Stomach smooth muscle (tissue), 2 donors: ENCODE measurements around the gene CAPZA1.

ENCODE experiments used
- H3K27ac ChIP-seq: one replicate; pipeline ENCODE4 v1.7.0; 2013; ENCODE audit warnings: mild to moderate bottlenecking, low read length, inconsistent platforms
- H3K27me3 ChIP-seq, 2 donors: one replicate each; pipeline ENCODE4 v1.7.0; 2013; ENCODE audit warnings: low read length in 2 of 2; ENCODE audit not compliant: insufficient read depth in 2 of 2, control insufficient read depth in 1 of 2
- H3K36me3 ChIP-seq, 2 donors: one replicate each; pipeline ENCODE4 v1.7.0; 2013; ENCODE audit warnings: low read length in 2 of 2; ENCODE audit not compliant: control insufficient read depth in 2 of 2, insufficient read depth in 2 of 2
- H3K4me1 ChIP-seq: one replicate; pipeline ENCODE4 v1.7.0; 2013; ENCODE audit warnings: low read length; ENCODE audit not compliant: control insufficient read depth, insufficient read depth
- H3K4me3 ChIP-seq, 2 donors: one replicate each; pipeline ENCODE4 v1.7.0; 2013; ENCODE audit warnings: low read length in 2 of 2
- H3K9ac ChIP-seq, 2 donors: one replicate each; pipeline ENCODE4 v1.7.0; 2013; ENCODE audit warnings: low read length in 2 of 2, mild to moderate bottlenecking in 1 of 2
- H3K9me3 ChIP-seq, 2 donors: one replicate each; pipeline ENCODE4 v1.7.0; 2013; ENCODE audit warnings: low read length in 2 of 2; ENCODE audit not compliant: control insufficient read depth in 2 of 2
- donor health status: healthy.
- donor health status: Pancreatic carcinoma.

Gene CAPZA1

DNA sequence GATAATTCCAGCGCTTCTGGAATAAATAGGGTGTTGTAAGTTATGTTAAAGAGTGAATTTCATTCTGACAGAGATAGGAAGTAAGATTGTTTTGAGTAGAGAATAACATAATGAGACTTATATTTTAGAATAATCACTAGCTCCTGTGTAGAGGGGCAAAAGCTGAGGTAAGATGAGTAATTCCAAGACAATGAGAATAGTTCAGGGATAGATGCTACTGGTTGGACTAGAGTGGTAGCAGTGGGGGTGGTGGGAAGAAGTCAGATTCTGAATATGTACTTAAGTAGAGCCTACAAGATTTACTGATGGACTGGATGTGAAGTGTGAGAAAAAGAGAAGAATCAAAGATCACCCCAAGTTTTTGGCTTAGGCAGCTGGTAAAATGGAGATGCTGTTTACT is 31.6 kb downstream of the CAPZA1 start:
- H3K4me3 ChIP-seq = no peak overlapping the region
- H3K27me3 ChIP-seq = no peaks in the 10 kb centered on the region
- H3K27ac ChIP-seq = no peak overlapping the region
- peaks cover 8% of the 10 kb centered on the region in 2 donors for H3K36me3 ChIP-seq
- H3K9ac ChIP-seq = no peak overlapping the region
- no peaks in the 10 kb centered on the region for H3K9me3 ChIP-seq
- H3K4me1 ChIP-seq = no peaks in the 10 kb centered on the region

DNA sequence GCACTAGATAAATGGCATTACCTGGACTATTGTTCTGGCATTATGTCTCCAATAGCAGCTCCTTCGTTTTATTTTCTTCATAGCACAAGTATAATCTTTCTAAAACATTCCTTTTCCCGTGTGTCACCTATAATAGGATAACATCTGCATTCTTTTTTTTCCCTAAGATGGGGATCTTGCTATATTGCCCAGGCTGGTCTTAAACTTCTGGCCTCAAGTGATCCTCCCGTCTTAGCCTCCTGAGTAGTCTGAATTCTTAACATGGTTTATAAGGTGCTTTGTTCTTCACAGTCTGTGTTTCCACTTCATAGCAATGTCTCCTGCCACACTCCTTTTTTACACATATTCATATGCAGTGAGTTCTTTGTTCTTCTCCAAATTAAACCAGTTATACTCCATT is 46.2 kb downstream of the CAPZA1 start:
- Histone ChIP-seq H3K36me3 (peaks cover 24 to 34% of the 10 kb centered on the region in 2 donors), H3K27ac (no peak overlapping the region), H3K4me3 (no peak overlapping the region), H3K4me1 (no peaks in the 10 kb centered on the region), H3K9me3 (no peaks in the 10 kb centered on the region), H3K27me3 (no peaks in the 10 kb centered on the region), H3K9ac (no peak overlapping the region)

DNA sequence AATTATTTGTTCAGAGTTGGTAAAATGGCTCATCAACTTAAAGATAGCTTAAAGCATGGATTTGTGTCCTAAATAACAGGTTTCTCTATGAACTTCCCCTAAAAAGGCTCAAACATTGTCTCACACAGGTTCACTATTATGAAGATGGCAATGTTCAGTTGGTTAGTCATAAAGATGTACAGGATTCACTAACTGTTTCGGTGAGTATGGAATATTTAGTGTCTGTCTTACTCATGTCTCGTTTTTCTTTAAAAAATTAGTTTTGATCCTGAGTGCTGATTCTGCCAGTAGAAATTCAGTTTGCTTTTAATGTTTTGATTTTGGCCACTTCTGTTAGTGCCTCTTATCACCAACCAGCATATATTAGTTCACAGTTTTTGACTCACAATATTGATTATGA is 47.3 kb downstream of the CAPZA1 start:
- Histone ChIP-seq H3K9me3 (no peaks in the 10 kb centered on the region), H3K4me3 (no peak overlapping the region), H3K4me1 (no peaks in the 10 kb centered on the region), H3K36me3 (peaks cover 19 to 31% of the 10 kb centered on the region in 2 donors), H3K27ac (no peak overlapping the region), H3K27me3 (no peaks in the 10 kb centered on the region), H3K9ac (no peak overlapping the region)

DNA sequence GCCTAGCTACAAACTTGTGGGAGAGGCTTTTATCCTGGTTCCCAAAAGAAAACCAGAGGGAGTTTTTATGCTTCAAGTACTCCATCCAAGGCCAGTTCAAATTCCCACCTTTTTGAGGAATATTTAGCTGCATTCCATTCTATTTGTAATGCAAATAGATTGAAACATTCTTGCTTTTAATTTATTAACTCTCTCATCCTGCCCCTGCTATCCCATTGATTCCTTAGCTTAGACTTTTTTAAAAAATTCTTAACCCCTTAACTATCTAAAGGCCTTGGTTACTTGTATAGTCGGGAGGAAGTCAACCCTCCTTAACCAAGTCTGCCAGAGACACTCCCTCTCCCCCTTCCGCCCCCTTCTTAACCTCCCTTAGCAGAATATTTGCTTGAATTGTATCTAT is 52.4 kb downstream of the CAPZA1 start:
- no peak overlapping the region for H3K9ac ChIP-seq
- peaks cover 13 to 20% of the 10 kb centered on the region in 2 donors for H3K36me3 ChIP-seq
- H3K4me1 ChIP-seq = peaks cover 15% of the 10 kb centered on the region
- no peak overlapping the region for H3K4me3 ChIP-seq
- H3K27ac ChIP-seq = no peak overlapping the region
- no peaks in the 10 kb centered on the region for H3K27me3 ChIP-seq
- H3K9me3 ChIP-seq = no peaks in the 10 kb centered on the region

DNA sequence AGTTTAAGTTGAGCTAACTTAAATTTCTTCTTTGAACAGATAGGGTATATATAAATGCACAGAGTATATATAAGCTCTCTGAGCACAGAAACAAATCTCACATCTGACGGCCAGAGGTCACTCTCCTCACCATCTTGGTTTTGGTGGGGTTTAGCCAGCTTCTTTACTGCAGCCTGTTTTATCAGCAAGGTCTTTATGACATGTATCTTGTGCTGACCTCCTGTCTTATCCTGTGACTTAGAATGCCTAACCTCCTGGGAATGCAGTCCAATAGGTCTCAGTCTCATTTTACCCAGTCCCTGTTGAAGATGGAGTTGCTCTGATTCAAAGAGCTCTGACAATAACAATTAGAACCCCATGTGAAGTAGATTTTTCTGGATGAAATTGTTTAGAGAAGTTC is 53.2 kb downstream of the CAPZA1 start:
- Histone ChIP-seq H3K27me3 (no peaks in the 10 kb centered on the region), H3K4me3 (no peak overlapping the region), H3K4me1 (peaks cover 15% of the 10 kb centered on the region), H3K9me3 (no peaks in the 10 kb centered on the region), H3K36me3 (peaks cover 10 to 17% of the 10 kb centered on the region in 2 donors), H3K27ac (no peak overlapping the region), H3K9ac (no peak overlapping the region)

DNA sequence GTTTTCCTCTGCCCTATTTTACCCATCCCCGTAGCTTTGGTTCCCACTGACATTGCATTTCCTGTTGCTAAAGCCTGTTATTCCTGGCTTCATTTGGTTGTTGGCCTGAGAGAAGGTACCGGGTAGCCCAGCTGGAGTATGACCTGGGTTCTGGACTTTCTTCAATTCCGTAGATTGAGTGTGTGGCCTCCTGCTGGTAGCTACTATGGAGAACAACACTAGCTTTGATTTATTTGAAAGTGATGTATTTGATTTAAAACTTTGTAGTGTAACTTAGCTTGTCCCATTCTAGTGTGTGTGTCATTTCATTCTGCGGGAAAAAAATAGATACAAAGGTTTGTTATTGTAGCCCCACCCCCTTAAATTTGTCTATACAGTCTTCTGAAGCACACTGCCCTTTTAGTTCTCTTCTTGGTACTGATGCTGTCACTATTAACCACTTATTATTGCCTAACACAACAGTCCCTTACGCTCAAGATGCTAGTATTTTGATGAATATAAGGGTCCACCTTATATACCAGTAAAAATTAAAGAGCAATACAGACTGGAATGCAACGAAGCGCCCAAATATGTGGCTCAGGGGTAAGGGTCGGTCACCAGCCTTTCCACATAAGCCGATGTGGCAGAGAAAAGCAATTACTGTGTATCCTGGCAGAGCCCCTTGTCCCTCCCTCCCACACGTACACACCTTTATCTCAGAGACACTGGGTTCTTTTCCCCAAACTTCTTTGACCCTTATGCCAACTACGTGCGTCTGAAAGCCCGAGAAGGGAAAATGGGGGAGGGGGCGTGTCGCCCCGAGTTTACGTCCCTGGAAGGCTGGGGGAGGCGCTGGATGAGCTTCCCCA is 54.2 kb downstream of the CAPZA1 start:
- Histone ChIP-seq H3K27me3 (no peaks in the 10 kb centered on the region), H3K4me3 (peak overlapping the region; percentile 78 to 85), H3K4me1 (peaks cover 15% of the 10 kb centered on the region), H3K9ac (peak overlapping the region; percentile 82 to 85), H3K27ac (peak overlapping the region; percentile 81), H3K36me3 (peaks cover 10 to 17% of the 10 kb centered on the region in 2 donors), H3K9me3 (no peaks in the 10 kb centered on the region)

DNA sequence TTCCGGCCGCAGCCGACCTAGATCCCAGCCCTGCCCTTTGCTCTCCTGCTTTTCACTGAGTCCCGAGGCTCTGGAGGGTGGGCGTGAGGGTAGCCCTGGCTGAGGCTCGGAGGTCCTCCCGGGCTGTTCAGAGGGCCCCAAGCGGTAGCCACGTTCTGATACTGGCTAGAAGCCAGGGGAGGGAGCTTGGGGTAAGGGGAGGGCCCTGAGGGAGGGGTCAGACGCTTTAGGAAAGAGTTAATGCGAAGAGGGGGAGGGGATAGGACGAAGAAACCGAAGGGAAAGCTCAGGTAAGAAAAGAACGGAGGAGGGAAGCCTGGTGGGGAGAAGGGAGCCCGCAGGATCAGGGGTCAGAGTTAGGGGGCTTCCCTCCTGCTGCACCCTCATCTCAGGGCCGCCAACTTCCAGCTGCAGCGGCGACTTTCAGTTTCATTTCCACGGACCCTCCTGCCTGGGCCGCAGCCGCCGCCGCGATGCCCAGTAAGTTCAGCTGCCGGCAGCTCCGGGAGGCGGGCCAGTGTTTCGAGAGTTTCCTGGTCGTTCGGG is 54.9 kb downstream of the CAPZA1 start, which contains the start of gene MOV10:
Gene MOV10, plus strand, starts transcription at position 220 of the 546 bp plus-strand sequence. Its CDS starts 254 bp downstream, at position 474.
- Histone ChIP-seq H3K36me3 (peaks cover 7 to 11% of the 10 kb centered on the region in 2 donors), H3K4me1 (peaks cover 15% of the 10 kb centered on the region), H3K9me3 (no peaks in the 10 kb centered on the region)

DNA sequence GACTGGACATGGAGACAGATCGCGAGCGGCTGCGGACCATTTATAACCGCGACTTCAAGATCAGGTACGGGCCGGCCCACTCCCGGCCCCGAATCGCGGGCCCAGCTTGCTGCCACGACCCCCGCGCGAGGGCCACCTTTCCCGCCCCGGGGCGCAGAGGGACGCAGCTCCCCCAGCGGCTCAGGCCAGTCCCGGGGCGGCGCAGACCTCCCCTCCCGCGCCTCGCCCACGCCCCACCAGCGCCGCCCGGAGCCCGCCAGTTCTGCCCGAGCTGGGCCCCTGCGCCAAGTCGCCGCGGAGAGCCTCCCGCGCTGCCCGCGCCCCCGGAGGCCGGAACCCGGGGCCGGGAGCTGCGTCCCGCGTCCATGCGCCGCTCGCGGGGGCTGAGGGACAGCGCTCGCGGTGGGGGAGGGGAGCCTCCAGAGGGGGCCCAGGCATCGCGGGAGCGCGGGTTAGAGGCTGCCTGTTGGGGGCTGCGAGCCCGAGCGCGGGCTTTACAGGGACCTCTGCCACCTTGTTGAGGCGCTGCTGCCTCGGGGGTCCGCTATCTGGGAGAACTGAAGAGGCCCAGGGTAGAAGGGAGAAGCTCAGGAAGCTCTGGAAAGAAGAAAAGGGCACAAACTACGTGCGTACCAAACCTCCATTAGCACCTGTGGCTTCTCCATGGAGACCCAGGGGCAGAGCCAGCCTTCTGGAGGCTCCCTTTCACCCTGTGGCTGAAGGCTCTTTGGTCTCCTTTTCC is 55.5 kb downstream of the CAPZA1 start:
- H3K4me3 ChIP-seq = peak overlapping the region; percentile 78 to 85
- H3K9ac ChIP-seq = peak overlapping the region; percentile 82 to 85
- no peaks in the 10 kb centered on the region for H3K9me3 ChIP-seq
- H3K4me1 ChIP-seq = peaks cover 15% of the 10 kb centered on the region
- H3K36me3 ChIP-seq = peaks cover 3 to 7% of the 10 kb centered on the region in 2 donors
- H3K27me3 ChIP-seq = no peaks in the 10 kb centered on the region
- H3K27ac ChIP-seq = peak overlapping the region; percentile 81

More for the DNA sequence above, 54.9 kb downstream of the CAPZA1 start, which contains the start of gene MOV10:
- Histone ChIP-seq H3K4me3 (peak within 1 kb of the TSS; percentile 78 to 85), H3K9ac (peak within 1 kb of the TSS; percentile 82 to 85), H3K27me3 (no peaks in the 10 kb centered on the region), H3K27ac (peak within 1 kb of the TSS; percentile 81)

DNA sequence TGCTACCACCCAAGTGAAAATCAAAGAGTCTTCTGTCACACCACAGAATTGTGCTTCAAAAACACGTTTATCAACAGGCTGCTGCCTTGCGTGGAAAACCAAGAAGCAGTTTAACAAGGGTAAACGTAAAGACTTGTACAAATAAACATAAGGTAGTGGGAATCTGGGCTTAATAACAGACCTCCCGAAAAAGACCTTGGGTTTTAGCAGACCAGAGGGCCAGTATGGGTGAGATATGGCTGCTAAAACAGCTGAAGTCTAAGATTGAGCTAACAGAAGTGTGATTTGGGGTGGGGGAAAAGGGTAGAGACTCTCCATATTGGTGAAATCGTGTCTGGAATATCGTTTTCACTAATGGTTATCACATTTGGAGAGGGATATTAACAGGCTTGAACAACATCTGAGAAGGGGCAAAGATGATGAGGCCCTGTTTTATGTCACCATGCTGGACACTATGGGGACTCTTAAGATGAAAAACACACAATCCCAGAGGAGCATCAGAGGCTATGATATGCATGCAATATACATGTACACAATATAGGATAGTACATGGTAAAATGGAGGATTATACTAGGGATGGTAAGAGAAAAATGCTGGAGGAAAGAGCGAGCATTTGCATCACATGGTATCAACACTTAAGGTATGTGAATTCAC is 56.2 kb downstream of the CAPZA1 start:
- Histone ChIP-seq H3K36me3 (peaks cover 3 to 5% of the 10 kb centered on the region in 2 donors), H3K4me3 (peak overlapping the region; percentile 78 to 85), H3K27ac (peak overlapping the region; percentile 81), H3K27me3 (no peaks in the 10 kb centered on the region), H3K9ac (peak overlapping the region; percentile 82 to 85), H3K9me3 (no peaks in the 10 kb centered on the region), H3K4me1 (peaks cover 15% of the 10 kb centered on the region)

DNA sequence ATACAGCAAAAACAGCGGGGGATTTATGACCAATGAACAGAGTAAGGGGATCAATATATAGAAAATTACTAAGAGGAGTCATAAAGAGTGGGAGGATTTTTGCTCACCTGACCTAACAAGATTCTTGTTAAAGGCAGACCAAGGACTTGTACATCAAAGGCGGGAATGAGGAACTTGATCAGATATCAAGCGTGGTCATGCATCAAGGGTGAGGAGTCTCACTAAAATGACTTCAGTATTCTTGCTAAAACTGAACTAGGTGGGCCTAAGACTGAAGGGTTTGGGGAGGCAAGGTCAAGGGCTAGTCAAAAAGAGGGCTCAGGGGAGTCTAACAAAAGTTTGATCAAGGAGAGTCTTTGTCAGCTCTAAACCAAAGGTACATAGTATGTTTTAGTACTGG is 56.9 kb downstream of the CAPZA1 start:
- H3K9ac ChIP-seq = no peak overlapping the region
- H3K36me3 ChIP-seq = peaks cover 3 to 4% of the 10 kb centered on the region in 2 donors
- H3K27ac ChIP-seq = no peak overlapping the region
- H3K4me1 ChIP-seq = peaks cover 15% of the 10 kb centered on the region
- H3K27me3 ChIP-seq = no peaks in the 10 kb centered on the region
- no peak overlapping the region for H3K4me3 ChIP-seq
- no peaks in the 10 kb centered on the region for H3K9me3 ChIP-seq
